ENCODE measurements around the gene C1orf198.

GRCh38 chr1:230876660-230877059 is 8.3 kb upstream of the C1orf198 start:
- TF ChIP-seq, protein P1, sequence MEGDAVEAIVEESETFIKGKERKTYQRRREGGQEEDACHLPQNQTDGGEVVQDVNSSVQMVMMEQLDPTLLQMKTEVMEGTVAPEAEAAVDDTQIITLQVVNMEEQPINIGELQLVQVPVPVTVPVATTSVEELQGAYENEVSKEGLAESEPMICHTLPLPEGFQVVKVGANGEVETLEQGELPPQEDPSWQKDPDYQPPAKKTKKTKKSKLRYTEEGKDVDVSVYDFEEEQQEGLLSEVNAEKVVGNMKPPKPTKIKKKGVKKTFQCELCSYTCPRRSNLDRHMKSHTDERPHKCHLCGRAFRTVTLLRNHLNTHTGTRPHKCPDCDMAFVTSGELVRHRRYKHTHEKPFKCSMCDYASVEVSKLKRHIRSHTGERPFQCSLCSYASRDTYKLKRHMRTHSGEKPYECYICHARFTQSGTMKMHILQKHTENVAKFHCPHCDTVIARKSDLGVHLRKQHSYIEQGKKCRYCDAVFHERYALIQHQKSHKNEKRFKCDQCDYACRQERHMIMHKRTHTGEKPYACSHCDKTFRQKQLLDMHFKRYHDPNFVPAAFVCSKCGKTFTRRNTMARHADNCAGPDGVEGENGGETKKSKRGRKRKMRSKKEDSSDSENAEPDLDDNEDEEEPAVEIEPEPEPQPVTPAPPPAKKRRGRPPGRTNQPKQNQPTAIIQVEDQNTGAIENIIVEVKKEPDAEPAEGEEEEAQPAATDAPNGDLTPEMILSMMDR (conservative IDR thresholded peaks at IDR 0.05) = no peak
- no peak for TF ChIP-seq EZH2 (IDR thresholded peaks at IDR 0.05; ENCODE audit: low read depth)
